RWPE2 (cell line): ENCODE data around the gene BPIFB4.
"Not testable (repeated sequence)": the region's sequence is repeated elsewhere in the genome, so short reads cannot be mapped to it uniquely, and the experiment has no call there.

Source experiments
- ATAC-seq: fragments of 200-7000 bp; cut with Tn5 transposase; 3 replicates; pipeline ENCODE4 v1.9.1; 2021; ENCODE audit warnings: low read depth
- DNase-seq: peaks from one replicate; pipeline ENCODE4 v3.0.0-alpha.2; 2020; ENCODE audit warnings: low spot score
- H3K27ac ChIP-seq: fragments of 450-650 bp; 2 replicates; pipeline ENCODE4 v1.5.1; 2017; ENCODE audit warnings: mild to moderate bottlenecking; ENCODE audit not compliant: poor library complexity, severe bottlenecking
- H3K27me3 ChIP-seq: fragments of 250-450 bp; sonication (Bioruptor Pico); 2 replicates; pipeline ENCODE4 v1.5.1; 2021; ENCODE audit warnings: mild to moderate bottlenecking, moderate library complexity; ENCODE audit not compliant: insufficient read depth, poor library complexity, severe bottlenecking
- H3K36me3 ChIP-seq: fragments of 250-450 bp; sonication (Bioruptor Pico); 2 replicates; pipeline ENCODE4 v1.5.1; 2020; ENCODE audit warnings: low read depth, mild to moderate bottlenecking, moderate library complexity
- H3K4me1 ChIP-seq: fragments of 250-450 bp; sonication (Bioruptor Pico); 2 replicates; pipeline ENCODE4 v1.5.1; 2021; ENCODE audit warnings: mild to moderate bottlenecking, moderate library complexity; ENCODE audit not compliant: insufficient read depth, poor library complexity, severe bottlenecking
- H3K4me3 ChIP-seq: fragments of 250-450 bp; sonication (Bioruptor Pico); 2 replicates; pipeline ENCODE4 v1.5.1; 2021; ENCODE audit warnings: mild to moderate bottlenecking, moderate library complexity; ENCODE audit not compliant: severe bottlenecking
- H3K9me3 ChIP-seq: fragments of 250-450 bp; sonication (Bioruptor Pico); 2 replicates; pipeline ENCODE4 v1.5.1; 2021; ENCODE audit warnings: mild to moderate bottlenecking, moderate library complexity; ENCODE audit not compliant: severe bottlenecking
- CTCF ChIP-seq: fragments of 450-650 bp; IDR thresholded peaks from one replicate; pipeline ENCODE4 v1.5.1; 2017; ENCODE audit warnings: mild to moderate bottlenecking, moderate library complexity; ENCODE audit not compliant: poor library complexity, severe bottlenecking

Gene BPIFB4

GRCh38 chr20:33042430-33042829 lies 37.0 kb upstream of the BPIFB4 start:
- H3K27me3 ChIP-seq, result peaks cover 3% of the 10 kb centered on the region
- no peak for TF ChIP-seq CTCF
- no peak overlapping the region for H3K4me3 ChIP-seq
- ATAC-seq (no peak), DNase-seq (no peak)
- no peaks in the 10 kb centered on the region for H3K4me1 ChIP-seq
- peaks cover 2% of the 10 kb centered on the region for H3K9me3 ChIP-seq
- no peaks in the 10 kb centered on the region for H3K36me3 ChIP-seq
- H3K27ac ChIP-seq, result no peak overlapping the region

GRCh38 chr20:33042983-33043730 lies 36.3 kb upstream of the BPIFB4 start:
- no peaks in the 10 kb centered on the region for H3K4me1 ChIP-seq
- H3K36me3 ChIP-seq, result no peaks in the 10 kb centered on the region
- no peak for TF ChIP-seq CTCF
- H3K27me3 ChIP-seq, result peaks cover 3% of the 10 kb centered on the region
- ATAC-seq, result no peak; the same call in 2 of the 3 replicates
- H3K4me3 ChIP-seq, result no peak overlapping the region
- peaks cover 2% of the 10 kb centered on the region for H3K9me3 ChIP-seq
- no peak overlapping the region for H3K27ac ChIP-seq
- no peak for DNase-seq

- ATAC-seq, result no peak
- no peak for TF ChIP-seq CTCF
- H3K27me3 ChIP-seq, result peaks cover 3% of the 10 kb centered on the region
- H3K4me3 ChIP-seq, result no peak overlapping the region
- H3K27ac ChIP-seq, result no peak overlapping the region
- no peaks in the 10 kb centered on the region for H3K36me3 ChIP-seq
- peaks cover 2% of the 10 kb centered on the region for H3K9me3 ChIP-seq
- no peak for DNase-seq
- no peaks in the 10 kb centered on the region for H3K4me1 ChIP-seq
Observed at GRCh38 chr20:33043731-33044181, 35.7 kb upstream of the BPIFB4 start.

GRCh38 chr20:33045129-33045721 lies 34.2 kb upstream of the BPIFB4 start:
- DNase-seq, H3K4me1 ChIP-seq, H3K4me3 ChIP-seq: not testable (repeated sequence)

GRCh38 chr20:33046412-33046811 lies 33.0 kb upstream of the BPIFB4 start:
- no peak for ATAC-seq
- Histone ChIP-seq H3K4me3 (no peak overlapping the region), H3K4me1 (no peaks in the 10 kb centered on the region), H3K9me3 (peaks cover 2% of the 10 kb centered on the region), H3K27ac (no peak overlapping the region), H3K27me3 (no peaks in the 10 kb centered on the region), H3K36me3 (no peaks in the 10 kb centered on the region)
- no peak for DNase-seq
- no peak for TF ChIP-seq CTCF

More at GRCh38 chr20:33045129-33045721, 34.2 kb upstream of the BPIFB4 start:
- not testable (repeated sequence) for H3K27ac ChIP-seq, H3K36me3 ChIP-seq, H3K9me3 ChIP-seq, ATAC-seq, H3K27me3 ChIP-seq
